ENCODE measurements around the gene PCDHB11. TPM values are rescaled to one million over a fixed set of nuclear protein-coding genes. Genes with fewer than 3 reads are reported as not detected.
A peak's percentile ranks its signal among the peaks of the same experiment; 100 is the strongest.
"Not testable (repeated sequence)": the region's sequence is repeated elsewhere in the genome, so short reads cannot be mapped to it uniquely, and the experiment has no call there.

PCDHB11 gene
- total RNA-seq, 2 donors from 2014 or later: not detected

- peaks cover 3% of the 10 kb centered on the region for H3K36me3 Mint-ChIP-seq (ENCODE audit: low read depth)
- ATAC-seq (no peak), DNase-seq (no peak)
- H3K4me3 Mint-ChIP-seq: no peak overlapping the region
- H3K27me3 Mint-ChIP-seq: peaks cover 20% of the 10 kb centered on the region
- H3K27ac Mint-ChIP-seq: no peak overlapping the region
- H3K9me3 ChIP-seq (ENCODE audit: control insufficient read depth, low read length, poor library complexity, severe bottlenecking): no peaks in the 10 kb centered on the region
- peaks cover 4% of the 10 kb centered on the region for H3K4me1 Mint-ChIP-seq
Measured at GRCh38 chr5:141175933-141176332, 23.5 kb upstream of the PCDHB11 start.

DNA sequence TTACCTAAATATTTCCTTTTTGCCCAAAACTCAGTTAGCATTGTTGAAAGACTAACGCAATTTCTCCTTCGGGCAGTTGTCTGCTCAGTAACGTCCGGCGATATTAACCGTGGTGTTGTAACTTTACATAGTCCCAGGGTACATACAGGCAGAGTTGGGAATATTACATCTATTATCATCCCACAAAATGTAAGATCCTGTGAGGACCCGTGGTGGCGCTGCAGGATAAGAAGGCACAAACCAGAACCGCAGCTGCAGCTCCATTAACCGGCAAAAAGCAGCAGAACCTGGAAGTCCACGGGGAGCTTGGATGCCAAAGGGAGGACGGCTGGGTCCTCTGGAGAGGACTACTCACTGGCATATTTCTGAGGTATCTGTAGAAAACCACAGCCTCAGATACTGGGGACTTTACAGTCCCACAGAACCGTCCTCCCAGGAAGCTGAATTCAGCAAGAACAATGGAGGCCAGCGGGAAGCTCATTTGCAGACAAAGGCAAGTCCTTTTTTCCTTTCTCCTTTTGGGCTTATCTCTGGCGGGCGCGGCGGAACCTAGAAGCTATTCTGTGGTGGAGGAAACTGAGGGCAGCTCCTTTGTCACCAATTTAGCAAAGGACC is 21.7 kb upstream of the PCDHB11 start, which contains the start of gene PCDHB8:
PCDHB8 (plus strand) TSS at position 214 of the 615 bp plus-strand sequence; CDS start at position 459, 245 bp downstream.
- H3K4me1 Mint-ChIP-seq; H3K4me3 Mint-ChIP-seq; ATAC-seq; H3K36me3 Mint-ChIP-seq (ENCODE audit: low read depth); DNase-seq; H3K9me3 ChIP-seq (ENCODE audit: control insufficient read depth, low read length, poor library complexity, severe bottlenecking); H3K27ac Mint-ChIP-seq: not testable (repeated sequence)
- peaks cover 35% of the 10 kb centered on the region for H3K27me3 Mint-ChIP-seq

DNA sequence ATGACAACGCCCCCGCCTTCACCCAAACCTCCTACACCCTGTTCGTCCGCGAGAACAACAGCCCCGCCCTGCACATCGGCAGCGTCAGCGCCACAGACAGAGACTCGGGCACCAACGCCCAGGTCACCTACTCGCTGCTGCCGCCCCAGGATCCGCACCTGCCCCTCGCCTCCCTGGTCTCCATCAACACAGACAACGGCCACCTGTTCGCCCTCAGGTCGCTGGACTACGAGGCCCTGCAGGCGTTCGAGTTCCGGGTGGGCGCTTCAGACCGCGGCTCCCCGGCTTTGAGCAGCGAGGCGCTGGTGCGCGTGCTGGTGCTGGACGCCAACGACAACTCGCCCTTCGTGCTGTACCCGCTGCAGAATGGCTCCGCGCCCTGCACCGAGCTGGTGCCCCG is 20.1 kb upstream of the PCDHB11 start:
- not testable (repeated sequence) for DNase-seq; H3K36me3 Mint-ChIP-seq (ENCODE audit: low read depth); H3K4me3 Mint-ChIP-seq; H3K27ac Mint-ChIP-seq; ATAC-seq; H3K4me1 Mint-ChIP-seq; H3K9me3 ChIP-seq (ENCODE audit: control insufficient read depth, low read length, poor library complexity, severe bottlenecking)
- peaks cover 40% of the 10 kb centered on the region for H3K27me3 Mint-ChIP-seq

GRCh38 chr5:141179876-141180275 is 19.6 kb upstream of the PCDHB11 start:
- not testable (repeated sequence) for H3K36me3 Mint-ChIP-seq (ENCODE audit: low read depth); H3K9me3 ChIP-seq (ENCODE audit: control insufficient read depth, low read length, poor library complexity, severe bottlenecking); H3K27ac Mint-ChIP-seq; H3K4me1 Mint-ChIP-seq; H3K4me3 Mint-ChIP-seq; DNase-seq; ATAC-seq
- H3K27me3 Mint-ChIP-seq: peaks cover 43% of the 10 kb centered on the region

DNA sequence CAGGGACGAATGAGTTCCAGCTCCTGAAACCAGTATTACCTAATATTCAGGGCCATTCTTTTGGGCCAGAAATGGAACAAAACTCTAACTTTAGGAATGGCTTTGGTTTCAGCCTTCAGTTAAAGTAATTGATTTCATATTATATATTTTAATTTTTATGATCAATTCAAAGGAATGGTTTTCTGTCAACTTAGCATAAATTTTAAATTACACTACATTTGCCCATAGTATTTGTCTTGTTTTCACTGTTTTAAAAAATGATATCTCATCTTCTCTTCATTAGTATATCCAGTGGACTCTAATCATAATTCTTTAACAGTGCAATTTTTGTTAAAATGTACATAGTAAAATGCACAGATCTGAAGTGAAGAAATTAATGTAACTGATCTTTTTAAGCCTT is 19.1 kb upstream of the PCDHB11 start:
- peaks cover 3% of the 10 kb centered on the region for H3K4me1 Mint-ChIP-seq
- peaks cover 41% of the 10 kb centered on the region for H3K27me3 Mint-ChIP-seq
- no peaks in the 10 kb centered on the region for H3K9me3 ChIP-seq (ENCODE audit: control insufficient read depth, low read length, poor library complexity, severe bottlenecking)
- peaks cover 5% of the 10 kb centered on the region for H3K36me3 Mint-ChIP-seq (ENCODE audit: low read depth)
- no peak overlapping the region for H3K27ac Mint-ChIP-seq
- DNase-seq (no peak), ATAC-seq (no peak)
- no peak overlapping the region for H3K4me3 Mint-ChIP-seq

GRCh38 chr5:141182248-141182647 is 17.2 kb upstream of the PCDHB11 start, which contains the start of gene PCDHB16:
PCDHB16 (plus strand) TSS chr5:141182387; CDS start chr5:141182560, 173 bp downstream.
- H3K27me3 Mint-ChIP-seq: peaks cover 42% of the 10 kb centered on the region
- no peaks in the 10 kb centered on the region for H3K9me3 ChIP-seq (ENCODE audit: control insufficient read depth, low read length, poor library complexity, severe bottlenecking)
- ATAC-seq (no peak), DNase-seq (no peak)
- H3K4me1 Mint-ChIP-seq: peaks cover 7% of the 10 kb centered on the region
- no peak within 1 kb of the TSS for H3K27ac Mint-ChIP-seq
- peaks cover 5% of the 10 kb centered on the region for H3K36me3 Mint-ChIP-seq (ENCODE audit: low read depth)
- no peak within 1 kb of the TSS for H3K4me3 Mint-ChIP-seq

DNA sequence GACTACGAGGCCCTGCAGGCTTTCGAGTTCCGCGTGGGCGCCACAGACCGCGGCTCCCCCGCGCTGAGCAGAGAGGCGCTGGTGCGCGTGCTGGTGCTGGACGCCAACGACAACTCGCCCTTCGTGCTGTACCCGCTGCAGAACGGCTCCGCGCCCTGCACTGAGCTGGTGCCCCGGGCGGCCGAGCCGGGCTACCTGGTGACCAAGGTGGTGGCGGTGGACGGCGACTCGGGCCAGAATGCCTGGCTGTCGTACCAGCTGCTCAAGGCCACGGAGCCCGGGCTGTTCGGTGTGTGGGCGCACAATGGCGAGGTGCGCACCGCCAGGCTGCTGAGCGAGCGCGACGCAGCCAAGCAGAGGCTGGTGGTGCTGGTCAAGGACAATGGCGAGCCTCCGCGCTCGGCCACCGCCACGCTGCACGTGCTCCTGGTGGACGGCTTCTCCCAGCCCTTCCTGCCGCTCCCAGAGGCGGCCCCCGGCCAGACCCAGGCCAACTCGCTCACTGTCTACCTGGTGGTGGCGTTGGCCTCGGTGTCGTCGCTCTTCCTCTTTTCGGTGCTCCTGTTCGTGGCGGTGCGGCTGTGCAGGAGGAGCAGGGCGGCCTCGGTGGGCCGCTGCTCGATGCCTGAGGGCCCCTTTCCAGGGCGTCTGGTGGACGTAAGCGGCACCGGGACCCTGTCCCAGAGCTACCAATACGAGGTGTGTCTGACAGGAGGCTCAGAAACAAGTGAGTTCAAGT is 15.1 kb upstream of the PCDHB11 start:
- peaks cover 55% of the 10 kb centered on the region for H3K27me3 Mint-ChIP-seq
- H3K4me3 Mint-ChIP-seq; DNase-seq; ATAC-seq; H3K4me1 Mint-ChIP-seq; H3K27ac Mint-ChIP-seq; H3K9me3 ChIP-seq (ENCODE audit: control insufficient read depth, low read length, poor library complexity, severe bottlenecking); H3K36me3 Mint-ChIP-seq (ENCODE audit: low read depth): not testable (repeated sequence)

GRCh38 chr5:141186897-141187512 is 12.4 kb upstream of the PCDHB11 start, which contains the start of gene PCDHB9:
PCDHB9 (plus strand) TSS chr5:141187161; CDS start chr5:141187319, 158 bp downstream.
- H3K36me3 Mint-ChIP-seq (ENCODE audit: low read depth): peaks cover 5% of the 10 kb centered on the region
- peaks cover 7% of the 10 kb centered on the region for H3K4me1 Mint-ChIP-seq
- ATAC-seq (peak; percentile 39), DNase-seq (peak in 1 of 3 donors; percentile 34)
- peaks cover 46% of the 10 kb centered on the region for H3K27me3 Mint-ChIP-seq
- no peaks in the 10 kb centered on the region for H3K9me3 ChIP-seq (ENCODE audit: control insufficient read depth, low read length, poor library complexity, severe bottlenecking)
- no peak within 1 kb of the TSS for H3K27ac Mint-ChIP-seq
- peak within 1 kb of the TSS; percentile 22 for H3K4me3 Mint-ChIP-seq

DNA sequence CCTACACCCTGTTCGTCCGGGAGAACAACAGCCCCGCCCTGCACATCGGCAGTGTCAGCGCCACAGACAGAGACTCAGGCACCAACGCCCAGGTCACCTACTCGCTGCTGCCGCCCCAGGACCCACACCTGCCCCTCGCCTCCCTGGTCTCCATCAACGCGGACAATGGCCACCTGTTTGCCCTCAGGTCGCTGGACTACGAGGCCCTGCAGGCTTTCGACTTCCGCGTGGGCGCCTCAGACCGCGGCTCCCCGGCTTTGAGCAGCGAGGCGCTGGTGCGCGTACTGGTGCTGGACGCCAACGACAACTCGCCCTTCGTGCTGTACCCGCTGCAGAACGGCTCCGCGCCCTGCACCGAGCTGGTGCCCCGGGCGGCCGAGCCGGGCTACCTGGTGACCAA is 10.7 kb upstream of the PCDHB11 start:
- H3K27ac Mint-ChIP-seq; H3K4me1 Mint-ChIP-seq; DNase-seq; H3K36me3 Mint-ChIP-seq (ENCODE audit: low read depth); H3K9me3 ChIP-seq (ENCODE audit: control insufficient read depth, low read length, poor library complexity, severe bottlenecking); H3K4me3 Mint-ChIP-seq; ATAC-seq: not testable (repeated sequence)
- H3K27me3 Mint-ChIP-seq: peaks cover 39% of the 10 kb centered on the region

DNA sequence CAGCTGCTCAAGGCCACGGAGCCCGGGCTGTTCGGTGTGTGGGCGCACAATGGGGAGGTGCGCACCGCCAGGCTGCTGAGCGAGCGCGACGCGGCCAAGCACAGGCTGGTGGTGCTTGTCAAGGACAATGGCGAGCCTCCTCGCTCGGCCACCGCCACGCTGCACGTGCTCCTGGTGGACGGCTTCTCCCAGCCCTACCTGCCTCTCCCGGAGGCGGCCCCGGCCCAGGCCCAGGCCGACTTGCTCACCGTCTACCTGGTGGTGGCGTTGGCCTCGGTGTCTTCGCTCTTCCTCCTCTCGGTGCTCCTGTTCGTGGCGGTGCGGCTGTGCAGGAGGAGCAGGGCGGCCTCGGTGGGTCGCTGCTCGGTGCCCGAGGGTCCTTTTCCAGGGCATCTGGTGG is 10.3 kb upstream of the PCDHB11 start:
- not testable (repeated sequence) for DNase-seq; H3K9me3 ChIP-seq (ENCODE audit: control insufficient read depth, low read length, poor library complexity, severe bottlenecking); H3K4me3 Mint-ChIP-seq; H3K27ac Mint-ChIP-seq; H3K4me1 Mint-ChIP-seq; H3K36me3 Mint-ChIP-seq (ENCODE audit: low read depth); ATAC-seq
- peaks cover 38% of the 10 kb centered on the region for H3K27me3 Mint-ChIP-seq

GRCh38 chr5:141192110-141192725 is 7.2 kb upstream of the PCDHB11 start, which contains the start of gene PCDHB10:
PCDHB10 (plus strand) TSS chr5:141192353; CDS start chr5:141192553, 200 bp downstream.
- peaks cover 2% of the 10 kb centered on the region for H3K36me3 Mint-ChIP-seq (ENCODE audit: low read depth)
- peaks cover 32% of the 10 kb centered on the region for H3K27me3 Mint-ChIP-seq
- H3K9me3 ChIP-seq (ENCODE audit: control insufficient read depth, low read length, poor library complexity, severe bottlenecking): no peaks in the 10 kb centered on the region
- no peak within 1 kb of the TSS for H3K4me3 Mint-ChIP-seq
- H3K27ac Mint-ChIP-seq: no peak within 1 kb of the TSS
- DNase-seq (peak in 1 of 3 donors; percentile 13), ATAC-seq (no peak)
- peaks cover under 1% of the 10 kb centered on the region for H3K4me1 Mint-ChIP-seq

DNA sequence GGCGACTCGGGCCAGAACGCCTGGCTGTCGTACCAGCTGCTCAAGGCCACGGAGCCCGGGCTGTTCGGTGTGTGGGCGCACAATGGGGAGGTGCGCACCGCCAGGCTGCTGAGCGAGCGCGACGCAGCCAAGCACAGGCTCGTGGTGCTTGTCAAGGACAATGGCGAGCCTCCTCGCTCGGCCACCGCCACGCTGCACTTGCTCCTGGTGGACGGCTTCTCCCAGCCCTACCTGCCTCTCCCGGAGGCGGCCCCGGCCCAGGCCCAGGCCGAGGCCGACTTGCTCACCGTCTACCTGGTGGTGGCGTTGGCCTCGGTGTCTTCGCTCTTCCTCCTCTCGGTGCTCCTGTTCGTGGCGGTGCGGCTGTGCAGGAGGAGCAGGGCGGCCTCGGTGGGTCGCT is 5.1 kb upstream of the PCDHB11 start:
- ATAC-seq; H3K4me1 Mint-ChIP-seq; H3K4me3 Mint-ChIP-seq; H3K27ac Mint-ChIP-seq; H3K9me3 ChIP-seq (ENCODE audit: control insufficient read depth, low read length, poor library complexity, severe bottlenecking); H3K36me3 Mint-ChIP-seq (ENCODE audit: low read depth); DNase-seq: not testable (repeated sequence)
- H3K27me3 Mint-ChIP-seq: peaks cover 18% of the 10 kb centered on the region

DNA sequence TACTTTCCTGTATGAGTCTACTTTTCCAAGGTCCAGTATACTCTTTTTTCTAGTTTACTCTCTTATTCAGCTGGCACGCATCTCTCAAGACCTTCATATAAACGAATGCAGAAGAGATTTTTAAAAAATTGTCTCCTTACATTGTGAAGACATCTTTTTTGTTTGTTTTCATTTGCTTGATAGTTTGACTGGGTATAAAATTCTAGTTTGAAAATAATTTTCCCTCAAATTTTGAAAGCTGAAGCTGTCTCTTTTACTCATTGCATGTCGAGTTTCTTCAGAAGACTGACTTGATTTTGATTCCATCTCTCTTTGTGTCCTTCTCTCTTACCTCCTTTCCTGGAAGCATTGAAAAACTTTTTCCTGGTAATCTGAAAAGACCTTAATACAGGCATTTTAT is 3.1 kb upstream of the PCDHB11 start:
- DNase-seq (no peak), ATAC-seq (no peak)
- Mint-ChIP-seq H3K4me3 (no peak overlapping the region), H3K4me1 (no peaks in the 10 kb centered on the region), H3K36me3 (ENCODE audit: low read depth) (no peaks in the 10 kb centered on the region), H3K27ac (no peak overlapping the region), H3K27me3 (peaks cover 27% of the 10 kb centered on the region)
- no peaks in the 10 kb centered on the region for H3K9me3 ChIP-seq (ENCODE audit: control insufficient read depth, low read length, poor library complexity, severe bottlenecking)
